HG02763 (cell line): ENCODE measurements around the gene TBC1D2B.

Experiments
- ATAC-seq: cut with Tn5 transposase; IDR thresholded peaks from one replicate; pipeline ENCODE4 v1.9.1; 2021; ENCODE audit warnings: mild to moderate bottlenecking, moderate library complexity; ENCODE audit not compliant: unreplicated experiment

Gene TBC1D2B

GRCh38 chr15:78057803-78058202, 19.7 kb downstream of the TBC1D2B start:
- no peak for ATAC-seq

GRCh38 chr15:78056714-78057269, 20.7 kb downstream of the TBC1D2B start:
- ATAC-seq, result no peak

GRCh38 chr15:78055919-78056713, 21.4 kb downstream of the TBC1D2B start:
- no peak for ATAC-seq

- no peak for ATAC-seq
These were observed 22.5 kb downstream of the TBC1D2B start for GRCh38 chr15:78054966-78055365.

- ATAC-seq, result no peak
These were observed 23.0 kb downstream of the TBC1D2B start for GRCh38 chr15:78054518-78054917.

GRCh38 chr15:78052545-78052944, 25.0 kb downstream of the TBC1D2B start:
- ATAC-seq, result no peak

GRCh38 chr15:78052001-78052401, 25.5 kb downstream of the TBC1D2B start:
- no peak for ATAC-seq

GRCh38 chr15:78051596-78051995, 25.9 kb downstream of the TBC1D2B start:
- ATAC-seq, result no peak

- no peak for ATAC-seq
These were observed 26.7 kb downstream of the TBC1D2B start for GRCh38 chr15:78050826-78051225.

- no peak for ATAC-seq
These were observed 27.1 kb downstream of the TBC1D2B start for GRCh38 chr15:78050441-78050809.

- peak; percentile 71 for ATAC-seq
These were observed 27.6 kb downstream of the TBC1D2B start for GRCh38 chr15:78049691-78050440.

GRCh38 chr15:78048628-78048920, 28.9 kb downstream of the TBC1D2B start:
- no peak for ATAC-seq

GRCh38 chr15:78047761-78048627, 29.5 kb downstream of the TBC1D2B start:
- ATAC-seq, result no peak

- no peak for ATAC-seq
These were observed 30.6 kb downstream of the TBC1D2B start for GRCh38 chr15:78046796-78047341.

GRCh38 chr15:78045189-78045588, 32.3 kb downstream of the TBC1D2B start:
- no peak for ATAC-seq

- ATAC-seq, result no peak
These were observed 32.9 kb downstream of the TBC1D2B start for GRCh38 chr15:78044407-78045155.

GRCh38 chr15:78041946-78042345, 35.6 kb downstream of the TBC1D2B start:
- ATAC-seq, result no peak

GRCh38 chr15:78040653-78041244, 36.8 kb downstream of the TBC1D2B start:
- no peak for ATAC-seq

GRCh38 chr15:78038585-78039247, 38.8 kb downstream of the TBC1D2B start:
- no peak for ATAC-seq
